Measurements from ENCODE around the gene MAP3K2.
"Not testable (repeated sequence)": the region's sequence is repeated elsewhere in the genome, so short reads cannot be mapped to it uniquely, and the experiment has no call there.

The MAP3K2 gene

GRCh38 chr2:127413782-127414637, 26.2 kb upstream of the MAP3K2 start:
- no peak overlapping the region for H3K27ac ChIP-seq
- TF ChIP-seq CTCF (IDR thresholded peaks at IDR 0.05; ENCODE audit: low read depth, low read length, missing control alignments), result no peak
- in situ Hi-C loops (cut with HindIII; ENCODE audit: low pct_ligation_motif_present, low sequenced_read_pairs), result no loop called here
- no peak for DNase-seq
- no peak overlapping the region for H3K4me3 ChIP-seq (ENCODE audit: low read depth, low read length)
- no peaks in the 10 kb centered on the region for H3K36me3 ChIP-seq (replicated peaks)
- no peaks in the 10 kb centered on the region for H3K27me3 ChIP-seq (replicated peaks)

GRCh38 chr2:127413200-127413599, 25.4 kb upstream of the MAP3K2 start:
- DNase-seq, result no peak
- Histone ChIP-seq H3K36me3 (replicated peaks) (no peaks in the 10 kb centered on the region), H3K4me3 (ENCODE audit: low read depth, low read length) (no peak overlapping the region), H3K27ac (no peak overlapping the region), H3K27me3 (replicated peaks) (no peaks in the 10 kb centered on the region)
- TF ChIP-seq CTCF (IDR thresholded peaks at IDR 0.05; ENCODE audit: low read depth, low read length, missing control alignments), result no peak
- in situ Hi-C loops (cut with HindIII; ENCODE audit: low pct_ligation_motif_present, low sequenced_read_pairs), result no loop called here

- H3K27ac ChIP-seq, result no peak overlapping the region
- in situ Hi-C loops (cut with HindIII; ENCODE audit: low pct_ligation_motif_present, low sequenced_read_pairs), result no loop called here
- H3K27me3 ChIP-seq (replicated peaks), result no peaks in the 10 kb centered on the region
- H3K36me3 ChIP-seq (replicated peaks), result no peaks in the 10 kb centered on the region
- TF ChIP-seq CTCF (IDR thresholded peaks at IDR 0.05; ENCODE audit: low read depth, low read length, missing control alignments), result no peak
- DNase-seq, result no peak
- no peak overlapping the region for H3K4me3 ChIP-seq (ENCODE audit: low read depth, low read length)
These were observed 24.0 kb upstream of the MAP3K2 start for GRCh38 chr2:127411653-127412369.

GRCh38 chr2:127410871-127411652, 23.3 kb upstream of the MAP3K2 start:
- Histone ChIP-seq H3K4me3 (ENCODE audit: low read depth, low read length) (no peak overlapping the region), H3K36me3 (replicated peaks) (no peaks in the 10 kb centered on the region), H3K27me3 (replicated peaks) (no peaks in the 10 kb centered on the region), H3K27ac (peak overlapping the region; percentile 35)
- no peak for TF ChIP-seq CTCF (IDR thresholded peaks at IDR 0.05; ENCODE audit: low read depth, low read length, missing control alignments)
- in situ Hi-C loops (cut with HindIII; ENCODE audit: low pct_ligation_motif_present, low sequenced_read_pairs), result no loop called here
- DNase-seq, result no peak

- in situ Hi-C loops (cut with HindIII; ENCODE audit: low pct_ligation_motif_present, low sequenced_read_pairs); H3K27me3 ChIP-seq (replicated peaks); H3K36me3 ChIP-seq (replicated peaks); DNase-seq; H3K4me3 ChIP-seq (ENCODE audit: low read depth, low read length); H3K27ac ChIP-seq: not testable (repeated sequence)
These were observed 21.9 kb upstream of the MAP3K2 start for GRCh38 chr2:127409716-127410115.

- no peaks in the 10 kb centered on the region for H3K36me3 ChIP-seq (replicated peaks)
- H3K4me3 ChIP-seq (ENCODE audit: low read depth, low read length), result no peak overlapping the region
- no peak for TF ChIP-seq CTCF (IDR thresholded peaks at IDR 0.05; ENCODE audit: low read depth, low read length, missing control alignments)
- in situ Hi-C loops (cut with HindIII; ENCODE audit: low pct_ligation_motif_present, low sequenced_read_pairs), result no loop called here
- H3K27me3 ChIP-seq (replicated peaks), result no peaks in the 10 kb centered on the region
- H3K27ac ChIP-seq, result peak overlapping the region; percentile 72
- DNase-seq, result no peak
These were observed 21.0 kb upstream of the MAP3K2 start for GRCh38 chr2:127408807-127409099.

All from brain microvascular endothelial cell (primary cell).